GM10847 (cell line): ENCODE measurements around the gene TRIM73.
"Not testable (repeated sequence)": the region's sequence is repeated elsewhere in the genome, so short reads cannot be mapped to it uniquely, and the experiment has no call there.

ENCODE experiments used
- POLR2A ChIP-seq: IDR thresholded peaks from 2 replicates; pipeline ENCODE4 v1.6.1; 2011; ENCODE audit not compliant: insufficient read length; ENCODE audit errors: extremely low read depth

Gene TRIM73

DNA sequence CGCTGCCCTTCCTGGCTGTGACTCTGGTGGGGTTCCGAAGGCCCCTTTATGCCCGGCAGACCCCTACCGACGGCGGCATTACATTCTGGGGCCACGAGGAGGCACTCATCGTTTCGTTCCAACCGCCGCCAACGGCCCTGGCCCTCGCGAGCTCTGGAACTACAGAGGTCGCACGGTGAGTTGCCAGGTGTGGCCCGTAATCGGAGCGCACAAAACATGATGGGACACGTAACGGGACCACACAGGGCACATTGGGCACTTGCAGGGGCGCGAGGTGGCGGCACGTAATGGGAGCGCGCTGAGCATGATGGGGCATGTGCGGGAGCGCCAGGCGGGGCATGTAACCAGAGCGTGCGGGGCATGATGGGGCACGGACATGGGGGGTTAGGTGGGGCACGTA, at the start of gene TRIM73:
TSS of gene TRIM73 (plus strand) at position 301 of the 400 bp plus-strand sequence. CDS start 3,305 bp downstream, outside the sequence.
- TF ChIP-seq POLR2A, result not testable (repeated sequence)
